Kidney glomerular epithelial cell (primary cell): ENCODE data around the gene SLC5A12.
A peak's percentile ranks its signal among the peaks of the same experiment; 100 is the strongest.

Experiments used
- DNase-seq: peaks from one replicate; lab custom pipeline; 2025; lab: John Stamatoyannopoulos, UW

SLC5A12 gene

GRCh38 chr11:26721948-26722475 is at the start of gene SLC5A12:
TSS of gene SLC5A12 (minus strand) at chr11:26722060. CDS start at chr11:26721714, 346 bp downstream.
- DNase-seq = no peak

GRCh38 chr11:26769027-26769426 is 47.2 kb upstream of the SLC5A12 start:
- no peak for DNase-seq

GRCh38 chr11:26767060-26767459 is 45.2 kb upstream of the SLC5A12 start:
- DNase-seq = no peak

- no peak for DNase-seq
These were observed 43.5 kb upstream of the SLC5A12 start for GRCh38 chr11:26765323-26765722.

GRCh38 chr11:26764825-26765224 is 43.0 kb upstream of the SLC5A12 start:
- no peak for DNase-seq

GRCh38 chr11:26764315-26764714 is 42.5 kb upstream of the SLC5A12 start:
- no peak for DNase-seq

- DNase-seq = no peak
These were observed 40.2 kb upstream of the SLC5A12 start for GRCh38 chr11:26762089-26762488.

GRCh38 chr11:26761361-26761809 is 39.5 kb upstream of the SLC5A12 start:
- DNase-seq = no peak

- no peak for DNase-seq
These were observed 36.1 kb upstream of the SLC5A12 start for GRCh38 chr11:26757995-26758394.

- DNase-seq = no peak
These were observed 33.9 kb upstream of the SLC5A12 start for GRCh38 chr11:26755762-26756161.

- DNase-seq = peak; percentile 67
These were observed 32.1 kb upstream of the SLC5A12 start for GRCh38 chr11:26753723-26754504.

- no peak for DNase-seq
These were observed 28.1 kb upstream of the SLC5A12 start for GRCh38 chr11:26749927-26750326.

- no peak for DNase-seq
These were observed 21.8 kb upstream of the SLC5A12 start for GRCh38 chr11:26743622-26744021.

GRCh38 chr11:26742966-26743365 is 21.1 kb upstream of the SLC5A12 start:
- DNase-seq = no peak

GRCh38 chr11:26741036-26741435 is 19.2 kb upstream of the SLC5A12 start:
- peak; percentile 8 for DNase-seq

- DNase-seq = no peak
These were observed 17.7 kb upstream of the SLC5A12 start for GRCh38 chr11:26739366-26740073.

- DNase-seq = no peak
These were observed 12.8 kb upstream of the SLC5A12 start for GRCh38 chr11:26734691-26735090.

GRCh38 chr11:26731084-26731456 is 9.2 kb upstream of the SLC5A12 start:
- DNase-seq = peak; percentile 70

- no peak for DNase-seq
These were observed 8.7 kb upstream of the SLC5A12 start for GRCh38 chr11:26730414-26731083.

GRCh38 chr11:26729284-26729683 is 7.4 kb upstream of the SLC5A12 start:
- DNase-seq = no peak

GRCh38 chr11:26726960-26727359 is 5.1 kb upstream of the SLC5A12 start:
- no peak for DNase-seq

GRCh38 chr11:26719998-26720397 is 1.9 kb downstream of the SLC5A12 start:
- DNase-seq = no peak
